HG03097 (cell line): ENCODE data around the gene CCNL2.
"Not testable (repeated sequence)": the region's sequence is repeated elsewhere in the genome, so short reads cannot be mapped to it uniquely, and the experiment has no call there.

Experiments
- ATAC-seq: cut with Tn5 transposase; IDR thresholded peaks from one replicate; pipeline ENCODE4 v1.9.1; 2021; ENCODE audit not compliant: unreplicated experiment, low FRiP score

CCNL2 gene

GRCh38 chr1:1421147-1421906 is 22.2 kb upstream of the CCNL2 start, which contains the start of gene ANKRD65:
Gene ANKRD65, minus strand, starts transcription at chr1:1421276. Its CDS starts 271 bp downstream, at chr1:1421005.
- ATAC-seq = no peak

GRCh38 chr1:1420654-1421141 is 21.6 kb upstream of the CCNL2 start:
- ATAC-seq = no peak

- no peak for ATAC-seq
Measured at GRCh38 chr1:1419813-1420653, 20.9 kb upstream of the CCNL2 start.

- no peak for ATAC-seq
Measured at GRCh38 chr1:1419363-1419812, 20.3 kb upstream of the CCNL2 start.

GRCh38 chr1:1418464-1419362 is 19.6 kb upstream of the CCNL2 start:
- ATAC-seq = no peak

GRCh38 chr1:1417825-1418463 is 18.8 kb upstream of the CCNL2 start:
- ATAC-seq = not testable (repeated sequence)

GRCh38 chr1:1417396-1417795 is 18.3 kb upstream of the CCNL2 start:
- ATAC-seq = not testable (repeated sequence)

GRCh38 chr1:1415751-1416150 is 16.6 kb upstream of the CCNL2 start:
- ATAC-seq = no peak

GRCh38 chr1:1412311-1412902 is 13.3 kb upstream of the CCNL2 start:
- not testable (repeated sequence) for ATAC-seq

GRCh38 chr1:1411626-1412025 is 12.5 kb upstream of the CCNL2 start:
- ATAC-seq = no peak

- not testable (repeated sequence) for ATAC-seq
Measured at GRCh38 chr1:1410238-1410637, 11.1 kb upstream of the CCNL2 start.

- peak; percentile 34 for ATAC-seq
Measured at GRCh38 chr1:1407636-1408318, 8.6 kb upstream of the CCNL2 start.

GRCh38 chr1:1406821-1407635 is 7.9 kb upstream of the CCNL2 start, which contains the start of gene MRPL20:
Gene MRPL20, minus strand, starts transcription at chr1:1407293. Its CDS starts 76 bp downstream, at chr1:1407217.
- ATAC-seq = peak; percentile 82

- ATAC-seq = no peak
Measured at GRCh38 chr1:1406101-1406820, 7.1 kb upstream of the CCNL2 start.

- no peak for ATAC-seq
Measured at GRCh38 chr1:1403653-1404052, 4.5 kb upstream of the CCNL2 start.

- not testable (repeated sequence) for ATAC-seq
Measured at GRCh38 chr1:1402901-1403392, 3.8 kb upstream of the CCNL2 start.
